Measurements from ENCODE around the gene TIMM50. TPM values are rescaled to one million over a fixed set of nuclear protein-coding genes. Genes with fewer than 3 reads are reported as not detected.
A peak's percentile ranks its signal among the peaks of the same experiment; 100 is the strongest.

Gene TIMM50
- total RNA-seq (100 to 1,000 TPM in 1 of 10 donors, 10 to 100 TPM in 9; 67.3 to 111 (median 78.9) TPM), polyA plus RNA-seq (100 to 1,000 TPM; 104 to 160 TPM)
- long read RNA-seq, donor 1, transcript TIMM50-201 (11 exons, 1,612 nt): major isoform, 112 of 127 reads
- long read RNA-seq, donor 1, partial matches to known transcripts: 2 of 127 reads
- long read RNA-seq, donor 1, other reads (novel, unspliced or antisense): 13 of 127 reads
- long read RNA-seq, donor 2, transcript TIMM50-201 (11 exons, 1,612 nt): major isoform, 105 of 120 reads
- long read RNA-seq, donor 2, partial matches to known transcripts: 5 of 120 reads
- long read RNA-seq, donor 2, other reads (novel, unspliced or antisense): 7 of 120 reads
- long read RNA-seq, donor 3, transcript TIMM50-201 (11 exons, 1,612 nt): major isoform, 219 of 250 reads
- long read RNA-seq, donor 3, partial matches to known transcripts: 6 of 250 reads
- long read RNA-seq, donor 3, other reads (novel, unspliced or antisense): 22 of 250 reads

DNA sequence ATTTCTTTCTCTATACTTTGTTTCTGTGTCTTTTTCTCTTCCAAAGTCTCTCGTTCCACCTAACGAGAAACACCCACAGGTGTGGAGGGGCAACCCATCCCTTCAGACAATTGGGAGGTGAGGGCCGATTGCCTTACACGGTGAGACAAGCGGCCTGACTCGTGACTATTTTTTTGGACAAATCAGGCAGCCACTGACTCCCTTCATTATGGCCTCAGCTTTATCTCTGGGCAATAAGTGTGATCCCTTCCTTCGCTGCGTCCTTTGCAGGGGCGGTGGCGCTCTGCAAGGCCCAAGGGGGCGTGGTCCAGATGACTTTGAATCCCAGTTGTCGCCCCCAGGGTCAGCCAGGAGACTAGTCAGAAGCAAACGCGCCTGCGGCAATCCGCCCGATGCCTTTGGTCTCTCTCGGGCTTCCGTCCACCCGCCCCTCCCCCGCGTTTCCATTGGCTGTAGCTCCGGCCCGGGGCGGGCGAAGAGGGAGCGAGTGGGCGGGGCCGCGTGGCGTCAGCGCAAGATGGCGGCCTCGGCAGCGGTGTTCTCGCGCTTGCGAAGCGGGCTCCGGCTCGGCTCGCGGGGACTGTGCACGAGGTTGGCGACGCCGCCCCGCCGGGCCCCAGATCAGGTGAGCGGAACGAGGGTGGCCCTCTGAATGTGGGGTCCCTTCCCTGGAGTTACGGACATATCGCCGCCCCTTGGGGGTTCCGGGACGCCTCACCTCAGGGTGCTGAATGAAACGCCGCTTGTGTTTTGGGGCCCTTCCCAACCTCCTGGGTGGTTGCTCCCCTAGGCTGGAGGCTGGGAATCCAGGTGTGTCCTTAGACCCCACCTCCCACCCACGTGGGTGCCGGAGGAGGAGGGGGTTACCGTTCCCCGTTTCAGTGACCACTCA is at the start of gene TIMM50:
TIMM50 (plus strand) TSS at position 502 of the 892 bp plus-strand sequence; CDS start at position 518, 16 bp downstream.
- Histone ChIP-seq H3K9me3 (no peaks in the 10 kb centered on the region), H3K27me3 (no peaks in the 10 kb centered on the region), H3K4me1 (peaks cover 3 to 23% (median 19%) of the 10 kb centered on the region in 9 donors), H3K36me3 (peaks cover 0 to 48% (median 20%) of the 10 kb centered on the region in 9 donors), H3K27ac (peak within 1 kb of the TSS; percentile 66 to 89 (median 82)), H3K4me3 (peak within 1 kb of the TSS; percentile 71 to 100 (median 94))
- DNase-seq: peak; percentile 97 to 98
- intact Hi-C loops (cut with DNase I): loop anchor here in 3 of 10 donors (2.0 to 10.0 kb wide), 3 partner anchors 33 to 54 kb away; partner anchors contain the start of genes EID2B (in 2 of the 3) and SUPT5H (in 1 of the 3)
- WGBS, 2 donors: 0 to 1% methylated on average over 62 of the region's 62 CpGs
- TF ChIP-seq, protein P1, sequence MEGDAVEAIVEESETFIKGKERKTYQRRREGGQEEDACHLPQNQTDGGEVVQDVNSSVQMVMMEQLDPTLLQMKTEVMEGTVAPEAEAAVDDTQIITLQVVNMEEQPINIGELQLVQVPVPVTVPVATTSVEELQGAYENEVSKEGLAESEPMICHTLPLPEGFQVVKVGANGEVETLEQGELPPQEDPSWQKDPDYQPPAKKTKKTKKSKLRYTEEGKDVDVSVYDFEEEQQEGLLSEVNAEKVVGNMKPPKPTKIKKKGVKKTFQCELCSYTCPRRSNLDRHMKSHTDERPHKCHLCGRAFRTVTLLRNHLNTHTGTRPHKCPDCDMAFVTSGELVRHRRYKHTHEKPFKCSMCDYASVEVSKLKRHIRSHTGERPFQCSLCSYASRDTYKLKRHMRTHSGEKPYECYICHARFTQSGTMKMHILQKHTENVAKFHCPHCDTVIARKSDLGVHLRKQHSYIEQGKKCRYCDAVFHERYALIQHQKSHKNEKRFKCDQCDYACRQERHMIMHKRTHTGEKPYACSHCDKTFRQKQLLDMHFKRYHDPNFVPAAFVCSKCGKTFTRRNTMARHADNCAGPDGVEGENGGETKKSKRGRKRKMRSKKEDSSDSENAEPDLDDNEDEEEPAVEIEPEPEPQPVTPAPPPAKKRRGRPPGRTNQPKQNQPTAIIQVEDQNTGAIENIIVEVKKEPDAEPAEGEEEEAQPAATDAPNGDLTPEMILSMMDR (IDR thresholded peaks at IDR 0.05): no peak
- peak; percentile 97 to 99 (median 98) for ATAC-seq

DNA sequence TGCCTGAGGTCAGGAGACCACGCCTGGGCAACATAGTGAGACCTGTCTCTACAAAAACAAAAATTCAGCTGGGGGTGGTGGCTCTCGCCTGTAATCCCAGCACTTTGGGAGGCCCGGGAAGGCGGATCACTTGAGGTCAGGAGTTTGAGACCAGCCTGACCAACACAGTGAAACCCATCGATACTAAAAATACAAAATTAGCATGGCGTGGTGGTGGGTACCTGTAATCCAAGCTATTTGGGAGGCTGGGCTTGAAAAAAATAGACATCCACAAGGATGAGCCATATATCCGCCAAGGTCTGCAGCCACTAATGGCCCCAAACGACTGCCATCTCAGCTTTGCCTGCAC is 48.0 kb upstream of the TIMM50 start:
- ATAC-seq (no peak), DNase-seq (no peak)
- H3K27ac ChIP-seq: peak overlapping the region in 2 of 10 donors; percentile 78 to 97
- peaks cover 0 to 3% (median 0%) of the 10 kb centered on the region in 7 donors for H3K27me3 ChIP-seq
- intact Hi-C loops (cut with DNase I): loop anchor here in 1 of 10 donors (2.0 kb wide), 1 partner anchor 18 kb away; no protein-coding TSS in a partner anchor
- TF ChIP-seq, protein P1 (IDR thresholded peaks at IDR 0.05): no peak
- H3K4me1 ChIP-seq: peaks cover 19 to 67% (median 46%) of the 10 kb centered on the region in 9 donors
- peaks cover 0 to 34% (median 26%) of the 10 kb centered on the region in 9 donors for H3K36me3 ChIP-seq
- WGBS, 2 donors: 85 to 97% methylated on average over 8 of the region's 8 CpGs
- H3K9me3 ChIP-seq: no peaks in the 10 kb centered on the region
- no peak overlapping the region for H3K4me3 ChIP-seq

DNA sequence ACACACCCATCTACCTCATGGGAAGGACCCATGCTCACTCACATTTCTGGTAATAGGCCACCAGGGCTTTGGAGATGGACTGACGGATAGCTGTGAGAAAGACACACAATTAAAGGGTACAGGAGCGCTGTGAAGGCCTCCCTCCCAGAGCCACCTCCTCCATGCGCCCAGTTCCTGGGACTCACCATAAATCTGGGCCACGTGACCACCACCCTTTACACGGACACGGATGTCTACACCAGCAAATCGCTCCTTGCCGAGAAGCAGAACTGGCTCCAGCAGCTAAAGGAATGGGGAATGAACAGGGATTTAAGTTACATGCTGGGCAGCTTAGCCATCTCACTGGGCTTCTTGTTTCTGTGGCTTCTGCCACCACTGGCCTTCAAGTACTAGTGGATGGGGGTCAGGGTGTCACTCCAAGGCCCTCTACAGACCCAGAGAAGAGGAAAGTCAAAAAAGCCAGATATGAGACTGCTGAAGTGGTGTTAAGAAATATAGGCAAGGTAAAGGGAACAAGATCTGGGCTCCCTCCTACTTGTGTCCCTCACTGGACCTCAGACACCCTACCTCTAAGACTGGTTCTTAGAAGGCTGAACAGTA is 47.1 kb upstream of the TIMM50 start:
- no peak for ATAC-seq
- Histone ChIP-seq H3K27me3 (peaks cover 0 to 6% (median 0%) of the 10 kb centered on the region in 7 donors), H3K4me3 (peak overlapping the region in 2 of 10 donors; percentile 12 to 99), H3K9me3 (no peaks in the 10 kb centered on the region), H3K27ac (peak overlapping the region in 3 of 10 donors; percentile 26 to 96 (median 84)), H3K36me3 (peaks cover 0 to 34% (median 26%) of the 10 kb centered on the region in 9 donors), H3K4me1 (peaks cover 14 to 58% (median 38%) of the 10 kb centered on the region in 9 donors)
- DNase-seq: no peak
- 97% methylated on average over 8 of the region's 8 CpGs for WGBS, 2 donors
- intact Hi-C loops (cut with DNase I): loop anchor here in 1 of 10 donors (2.0 kb wide), 1 partner anchor 19 kb away; no protein-coding TSS in a partner anchor
- TF ChIP-seq, protein P1 (IDR thresholded peaks at IDR 0.05): no peak

All from heart right ventricle (tissue), 16 donors.